Astrocyte (in vitro differentiated cells and primary cell): ENCODE results near the gene MAML2. TPM values are rescaled to one million over a fixed set of nuclear protein-coding genes. Genes with fewer than 3 reads are reported as not detected.

ENCODE experiments used
- DNase-seq: peaks from one replicate; pipeline ENCODE4 v3.0.0-alpha.2; 2010; ENCODE audit warnings: low read depth
- FAIRE-seq: peaks from 2 replicates; lab custom pipeline; 2011; peaks lifted over from hg19 to GRCh38; lab: Jason Lieb, UNC
- H2AFZ ChIP-seq: 2 replicates; pipeline ENCODE4 v1.6.0; 2012; ENCODE audit warnings: low read depth, low read length, inconsistent platforms
- H3K27ac ChIP-seq: 2 replicates; pipeline ENCODE4 v1.5.1; 2011; ENCODE audit warnings: low read depth, low read length, inconsistent platforms
- H3K27me3 ChIP-seq: 2 replicates; pipeline ENCODE4 v1.6.0; 2011; ENCODE audit warnings: low read length, inconsistent platforms; ENCODE audit not compliant: insufficient read depth
- H3K36me3 ChIP-seq: 2 replicates; pipeline ENCODE4 v1.5.1; 2011; ENCODE audit warnings: low read length, inconsistent platforms; ENCODE audit not compliant: insufficient read depth
- H3K4me1 ChIP-seq: 2 replicates; pipeline ENCODE4 v1.5.1; 2011; ENCODE audit warnings: low read length, inconsistent platforms; ENCODE audit not compliant: insufficient read depth
- H3K4me2 ChIP-seq: 2 replicates; pipeline ENCODE4 v1.6.0; 2012; ENCODE audit warnings: low read length, inconsistent platforms
- H3K4me3 ChIP-seq: 2 replicates; pipeline ENCODE4 v1.5.1; 2011; ENCODE audit warnings: low read depth, mild to moderate bottlenecking, low read length, inconsistent platforms; ENCODE audit not compliant: insufficient read depth
- H3K79me2 ChIP-seq: 2 replicates; pipeline ENCODE4 v1.6.0; 2012; ENCODE audit warnings: mild to moderate bottlenecking, low read length, inconsistent platforms; ENCODE audit not compliant: insufficient read depth
- H3K9ac ChIP-seq: 2 replicates; pipeline ENCODE4 v1.6.0; 2012; ENCODE audit warnings: mild to moderate bottlenecking, low read length, inconsistent platforms
- H3K9me3 ChIP-seq: 2 replicates; pipeline ENCODE4 v1.5.1; 2012; ENCODE audit warnings: low read depth, mild to moderate bottlenecking, low read length, inconsistent platforms; ENCODE audit not compliant: insufficient read depth
- H4K20me1 ChIP-seq: 2 replicates; pipeline ENCODE4 v1.6.0; 2012; ENCODE audit warnings: low read length, inconsistent platforms; ENCODE audit not compliant: insufficient read depth
- H3K27ac Mint-ChIP-seq: one replicate; pipeline ENCODE4 v1.8.0; 2021; ENCODE audit warnings: mild to moderate bottlenecking, mixed read lengths; ENCODE audit not compliant: unreplicated experiment
- H3K27me3 Mint-ChIP-seq: one replicate; pipeline ENCODE4 v1.8.0; 2021; ENCODE audit warnings: low read depth, mixed read lengths; ENCODE audit not compliant: unreplicated experiment
- H3K36me3 Mint-ChIP-seq: one replicate; pipeline ENCODE4 v1.8.0; 2021; ENCODE audit warnings: low read depth, mixed read lengths; ENCODE audit not compliant: unreplicated experiment
- H3K4me1 Mint-ChIP-seq: one replicate; pipeline ENCODE4 v1.8.0; 2021; ENCODE audit warnings: low read depth, mixed read lengths; ENCODE audit not compliant: unreplicated experiment
- H3K4me3 Mint-ChIP-seq: one replicate; pipeline ENCODE4 v1.8.0; 2021; ENCODE audit warnings: mild to moderate bottlenecking, moderate library complexity, mixed read lengths; ENCODE audit not compliant: unreplicated experiment
- H3K9me3 Mint-ChIP-seq: one replicate; pipeline ENCODE4 v1.8.0; 2021; ENCODE audit warnings: mild to moderate bottlenecking, mixed read lengths; ENCODE audit not compliant: unreplicated experiment
- EZH2 ChIP-seq: IDR thresholded peaks from 2 replicates; pipeline ENCODE4 v1.6.1; 2012; ENCODE audit warnings: mild to moderate bottlenecking, low read length, inconsistent platforms; ENCODE audit not compliant: insufficient read depth
- total RNA-seq: library from RNA; stranded (reverse); gene quantifications from 2 replicates; pipeline ENCODE4 v1.2.1, GENCODE V29; 2021
- TF ChIP-seq, protein P1 (sequence below): IDR thresholded peaks from 2 replicates; pipeline ENCODE4 v1.5.1; 2011; ENCODE audit warnings: low read depth, mild to moderate bottlenecking, inconsistent platforms, low read length, moderate library complexity; ENCODE audit not compliant: insufficient read depth

The MAML2 gene
- total RNA-seq, 1 donor from 2014 or later: 27.4 TPM

DNA sequence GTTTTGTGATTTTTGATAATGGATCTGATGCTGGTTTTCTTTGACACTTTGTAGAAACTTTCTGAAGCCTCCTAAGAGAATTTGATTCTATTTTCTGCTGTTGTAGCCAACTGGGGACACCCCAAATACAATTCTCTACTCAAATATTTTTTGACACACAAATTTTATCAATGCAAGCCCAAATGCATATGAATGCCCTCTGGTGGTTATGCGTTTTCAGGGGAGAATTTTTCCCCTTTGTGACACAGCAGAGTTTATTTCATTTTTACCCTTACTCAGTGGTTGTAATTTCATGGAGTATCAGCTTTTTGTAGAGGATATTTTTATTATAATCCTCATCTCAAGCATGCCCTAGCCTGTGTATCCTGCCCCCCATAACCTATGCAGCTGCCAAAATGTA lies 374.4 kb downstream of the MAML2 start:
- DNase-seq (no peak), FAIRE-seq (no peak)
- H3K4me3 ChIP-seq: no peak overlapping the region
- Mint-ChIP-seq H3K36me3 (no peaks in the 10 kb centered on the region), H3K4me1 (peaks cover 2% of the 10 kb centered on the region), H3K27ac (no peak overlapping the region), H3K27me3 (no peaks in the 10 kb centered on the region), H3K4me3 (no peak overlapping the region), H3K9me3 (no peaks in the 10 kb centered on the region)
- no peak overlapping the region for H3K27ac ChIP-seq
- no peaks in the 10 kb centered on the region for H3K4me1 ChIP-seq
- no peaks in the 10 kb centered on the region for H4K20me1 ChIP-seq
- no peak overlapping the region for H3K9ac ChIP-seq
- H3K27me3 ChIP-seq: no peaks in the 10 kb centered on the region
- no peaks in the 10 kb centered on the region for H3K9me3 ChIP-seq
- no peak for TF ChIP-seq EZH2
- TF ChIP-seq, protein P1, sequence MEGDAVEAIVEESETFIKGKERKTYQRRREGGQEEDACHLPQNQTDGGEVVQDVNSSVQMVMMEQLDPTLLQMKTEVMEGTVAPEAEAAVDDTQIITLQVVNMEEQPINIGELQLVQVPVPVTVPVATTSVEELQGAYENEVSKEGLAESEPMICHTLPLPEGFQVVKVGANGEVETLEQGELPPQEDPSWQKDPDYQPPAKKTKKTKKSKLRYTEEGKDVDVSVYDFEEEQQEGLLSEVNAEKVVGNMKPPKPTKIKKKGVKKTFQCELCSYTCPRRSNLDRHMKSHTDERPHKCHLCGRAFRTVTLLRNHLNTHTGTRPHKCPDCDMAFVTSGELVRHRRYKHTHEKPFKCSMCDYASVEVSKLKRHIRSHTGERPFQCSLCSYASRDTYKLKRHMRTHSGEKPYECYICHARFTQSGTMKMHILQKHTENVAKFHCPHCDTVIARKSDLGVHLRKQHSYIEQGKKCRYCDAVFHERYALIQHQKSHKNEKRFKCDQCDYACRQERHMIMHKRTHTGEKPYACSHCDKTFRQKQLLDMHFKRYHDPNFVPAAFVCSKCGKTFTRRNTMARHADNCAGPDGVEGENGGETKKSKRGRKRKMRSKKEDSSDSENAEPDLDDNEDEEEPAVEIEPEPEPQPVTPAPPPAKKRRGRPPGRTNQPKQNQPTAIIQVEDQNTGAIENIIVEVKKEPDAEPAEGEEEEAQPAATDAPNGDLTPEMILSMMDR: peak; percentile 24
- no peak overlapping the region for H3K4me2 ChIP-seq
- no peaks in the 10 kb centered on the region for H3K79me2 ChIP-seq
- H2AFZ ChIP-seq: no peak overlapping the region
- no peaks in the 10 kb centered on the region for H3K36me3 ChIP-seq

GRCh38 chr11:95964281-95964680 lies 378.7 kb downstream of the MAML2 start:
- no peak for FAIRE-seq
- no peak for DNase-seq
- no peaks in the 10 kb centered on the region for H3K36me3 ChIP-seq
- Mint-ChIP-seq H3K36me3 (no peaks in the 10 kb centered on the region), H3K27me3 (no peaks in the 10 kb centered on the region), H3K4me1 (no peaks in the 10 kb centered on the region), H3K4me3 (no peak overlapping the region), H3K27ac (no peak overlapping the region), H3K9me3 (no peaks in the 10 kb centered on the region)
- no peaks in the 10 kb centered on the region for H3K27me3 ChIP-seq
- no peak overlapping the region for H3K4me2 ChIP-seq
- H3K4me1 ChIP-seq: no peaks in the 10 kb centered on the region
- no peak overlapping the region for H3K27ac ChIP-seq
- TF ChIP-seq, protein P1: no peak
- no peak for TF ChIP-seq EZH2
- H3K9me3 ChIP-seq: no peaks in the 10 kb centered on the region
- H3K4me3 ChIP-seq: no peak overlapping the region
- no peak overlapping the region for H3K9ac ChIP-seq
- no peaks in the 10 kb centered on the region for H4K20me1 ChIP-seq
- no peak overlapping the region for H2AFZ ChIP-seq
- no peaks in the 10 kb centered on the region for H3K79me2 ChIP-seq

GRCh38 chr11:95961758-95962157 lies 381.2 kb downstream of the MAML2 start:
- no peak overlapping the region for H2AFZ ChIP-seq
- DNase-seq (no peak), FAIRE-seq (no peak)
- H3K9me3 ChIP-seq: no peaks in the 10 kb centered on the region
- H4K20me1 ChIP-seq: no peaks in the 10 kb centered on the region
- H3K27me3 Mint-ChIP-seq: no peaks in the 10 kb centered on the region
- H3K27me3 ChIP-seq: no peaks in the 10 kb centered on the region
- no peaks in the 10 kb centered on the region for H3K79me2 ChIP-seq
- no peak for TF ChIP-seq EZH2
- TF ChIP-seq, protein P1: no peak
- H3K27ac Mint-ChIP-seq: no peak overlapping the region
- H3K4me3 ChIP-seq: no peak overlapping the region
- H3K9ac ChIP-seq: no peak overlapping the region
- H3K4me1 ChIP-seq: no peaks in the 10 kb centered on the region
- no peaks in the 10 kb centered on the region for H3K36me3 ChIP-seq
- H3K9me3 Mint-ChIP-seq: no peaks in the 10 kb centered on the region
- H3K4me1 Mint-ChIP-seq: no peaks in the 10 kb centered on the region
- no peak overlapping the region for H3K4me2 ChIP-seq
- no peak overlapping the region for H3K4me3 Mint-ChIP-seq
- no peaks in the 10 kb centered on the region for H3K36me3 Mint-ChIP-seq
- no peak overlapping the region for H3K27ac ChIP-seq
